Measurements from ENCODE around the gene ERF. TPM values are rescaled to one million over a fixed set of nuclear protein-coding genes. Genes with fewer than 3 reads are reported as not detected.

Gene ERF
- total and polyA plus RNA-seq, 10 of the 15 experiments (the other 5 are each of a cell fraction or from before 2014, with no cell fraction given) = 0.02 to 51.8 (median 14.4) TPM

GRCh38 chr19:42274065-42274682 lies 19.2 kb upstream of the ERF start:
- Histone ChIP-seq H3K27ac (ENCODE audit: control insufficient read depth, insufficient read depth) (no peak overlapping the region), H4K20me1 (ENCODE audit: control insufficient read depth, insufficient read depth) (no peaks in the 10 kb centered on the region; the same call in 1 of the 2 replicates), H3K79me2 (ENCODE audit: control insufficient read depth, insufficient read depth, low read length) (peaks cover 36% of the 10 kb centered on the region), H2AFZ (ENCODE audit: control insufficient read depth, low read depth, low read length) (no peak overlapping the region), H3K9ac (ENCODE audit: control insufficient read depth, insufficient read depth, low read length) (no peak overlapping the region), H3K4me3 (no peak overlapping the region), H3K36me3 (ENCODE audit: control insufficient read depth in 2 of 2, insufficient read depth in 2 of 2, low read length in 1 of 2) (peaks cover 3 to 19% of the 10 kb centered on the region in 2 experiments; a peak in 3 of 4 replicates), H3K27me3 (replicated peaks in 1 of 2; ENCODE audit: control insufficient read depth in 2 of 2, insufficient read depth in 2 of 2, low read length in 1 of 2) (no peaks in the 10 kb centered on the region), H3K4me1 (ENCODE audit: control insufficient read depth, insufficient read depth, low read length) (peaks cover 35% of the 10 kb centered on the region), H3K9me3 (replicated peaks; ENCODE audit: control insufficient read depth, insufficient read depth, low read length) (no peaks in the 10 kb centered on the region), H3K4me2 (ENCODE audit: control insufficient read depth, insufficient read depth) (no peak overlapping the region; the same call in 1 of the 2 replicates)
- ChIA-PET CTCF (interaction anchor here (0.7 to 1.4 kb wide), 2 partner anchors 28 to 29 kb away, joined by 3 to 4 read pairs; no protein-coding TSS in a partner anchor), SMC1A (ENCODE audit: uncharacterized antibody, unreplicated experiment) (interaction anchor here (1.3 to 1.6 kb wide), 3 partner anchors 27 to 34 kb away, joined by 4 read pairs; no protein-coding TSS in a partner anchor), POLR2A (interaction anchor here (0.6 to 1.0 kb wide), 2 partner anchors 32 to 64 kb away, joined by 3 to 4 read pairs; partner anchors contain the start of gene GSK3A), RAD21 (ENCODE audit: unreplicated experiment) (no interaction called here)
- intact Hi-C loops (cut with micrococcal nuclease; ENCODE audit: unreplicated experiment) = no loop called here
- FAIRE-seq (no peak), DNase-seq (ENCODE audit: low read depth, low spot score) (no peak), ATAC-seq (no peak)
- BruUV-seq (replicated peaks) = no TSS peak
- WGBS (ENCODE audit: insufficient coverage, insufficient replicate concordance, low lambda C conversion rate, missing lambda C conversion rate) = 94% methylated on average over 17 of the region's 22 CpGs
- in situ Hi-C loops (cut with MboI) = no loop called here
- TF ChIP-seq NFYA (IDR thresholded peaks at IDR 0.05; ENCODE audit: borderline replicate concordance, low read depth, low read length) = no peak
- TF ChIP-seq CHD2 (IDR thresholded peaks at IDR 0.05; ENCODE audit: borderline replicate concordance, low read depth, low read length) = no peak
- no peak for TF ChIP-seq YY1 (IDR thresholded peaks at IDR 0.05; ENCODE audit: low read depth, low read length)
- TF ChIP-seq BRCA1 (IDR thresholded peaks at IDR 0.05; ENCODE audit: low read depth, low read length) = no peak
- no peak for TF ChIP-seq ZBTB40 (IDR thresholded peaks at IDR 0.05; ENCODE audit: borderline replicate concordance)
- TF ChIP-seq KDM1A (IDR thresholded peaks at IDR 0.05; ENCODE audit: borderline replicate concordance) = no peak
- no peak for TF ChIP-seq MEF2A (IDR thresholded peaks at IDR 0.05; ENCODE audit: insufficient read depth, low read depth, low read length)
- no peak for TF ChIP-seq SUPT20H (IDR thresholded peaks at IDR 0.05; ENCODE audit: borderline replicate concordance, control insufficient read depth, low read depth, low read length)
- TF ChIP-seq TBL1XR1 (IDR thresholded peaks at IDR 0.05; ENCODE audit: low read depth, low read length) = no peak
- no peak for TF ChIP-seq ZNF24 (IDR thresholded peaks at IDR 0.05)
- TF ChIP-seq GABPA (IDR thresholded peaks at IDR 0.05; ENCODE audit: low read depth) = no peak
- TF ChIP-seq EP300 (IDR thresholded peaks at IDR 0.05; ENCODE audit: borderline replicate concordance in 1 of 2, control insufficient read depth in 1 of 2, low read depth in 2 of 2, low read length in 2 of 2) = no peak
- TF ChIP-seq CHD1 (IDR thresholded peaks at IDR 0.05; ENCODE audit: low read depth, low read length) = no peak
- no peak for TF ChIP-seq KLF5 (IDR thresholded peaks at IDR 0.05; ENCODE audit: partially characterized antibody)
- TF ChIP-seq POU2F2 (IDR thresholded peaks at IDR 0.05; ENCODE audit: borderline replicate concordance, low read depth, low read length) = no peak
- no peak for TF ChIP-seq ATF2 (IDR thresholded peaks at IDR 0.05; ENCODE audit: low read length)
